Hepatocyte (in vitro differentiated cells): ENCODE measurements around the gene NLRX1.

ENCODE experiments used
- EZH2 ChIP-seq: fragments of 200-600 bp; sonication (generic); IDR thresholded peaks from 2 replicates; pipeline ENCODE4 v1.6.1; 2016; ENCODE audit warnings: antibody characterized with exemption, mild to moderate bottlenecking, borderline replicate concordance
- EZH2phosphoT487 ChIP-seq: fragments of 200-600 bp; sonication (generic); IDR thresholded peaks from one replicate; pipeline ENCODE4 v1.6.1; 2018; ENCODE audit warnings: antibody characterized with exemption, mild to moderate bottlenecking, low read depth, moderate library complexity; ENCODE audit not compliant: unreplicated experiment, severe bottlenecking
- TF ChIP-seq, protein P1 (sequence below): fragments of 200-600 bp; sonication (generic); IDR thresholded peaks from 2 replicates; pipeline ENCODE4 v1.5.1; 2016; ENCODE audit warnings: antibody characterized with exemption, mild to moderate bottlenecking; ENCODE audit not compliant: poor library complexity

- TF ChIP-seq EZH2 (no peak), EZH2phosphoT487 (no peak)
- TF ChIP-seq, protein P1, sequence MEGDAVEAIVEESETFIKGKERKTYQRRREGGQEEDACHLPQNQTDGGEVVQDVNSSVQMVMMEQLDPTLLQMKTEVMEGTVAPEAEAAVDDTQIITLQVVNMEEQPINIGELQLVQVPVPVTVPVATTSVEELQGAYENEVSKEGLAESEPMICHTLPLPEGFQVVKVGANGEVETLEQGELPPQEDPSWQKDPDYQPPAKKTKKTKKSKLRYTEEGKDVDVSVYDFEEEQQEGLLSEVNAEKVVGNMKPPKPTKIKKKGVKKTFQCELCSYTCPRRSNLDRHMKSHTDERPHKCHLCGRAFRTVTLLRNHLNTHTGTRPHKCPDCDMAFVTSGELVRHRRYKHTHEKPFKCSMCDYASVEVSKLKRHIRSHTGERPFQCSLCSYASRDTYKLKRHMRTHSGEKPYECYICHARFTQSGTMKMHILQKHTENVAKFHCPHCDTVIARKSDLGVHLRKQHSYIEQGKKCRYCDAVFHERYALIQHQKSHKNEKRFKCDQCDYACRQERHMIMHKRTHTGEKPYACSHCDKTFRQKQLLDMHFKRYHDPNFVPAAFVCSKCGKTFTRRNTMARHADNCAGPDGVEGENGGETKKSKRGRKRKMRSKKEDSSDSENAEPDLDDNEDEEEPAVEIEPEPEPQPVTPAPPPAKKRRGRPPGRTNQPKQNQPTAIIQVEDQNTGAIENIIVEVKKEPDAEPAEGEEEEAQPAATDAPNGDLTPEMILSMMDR: no peak
These were observed 776 bp downstream of the NLRX1 start for GRCh38 chr11:119169282-119169719.
